ENCODE data around the gene TUB.
A peak's percentile ranks its signal among the peaks of the same experiment; 100 is the strongest.

Gene TUB

GRCh38 chr11:8081591-8082250 lies 710 bp downstream of the TUB start:
- Histone ChIP-seq H3K4me3 (ENCODE audit: severe bottlenecking) (peak overlapping the region; percentile 77), H3K36me3 (ENCODE audit: low read depth) (no peaks in the 10 kb centered on the region), H3K9me3 (ENCODE audit: severe bottlenecking) (no peaks in the 10 kb centered on the region), H3K27me3 (ENCODE audit: insufficient read depth, poor library complexity, severe bottlenecking) (no peaks in the 10 kb centered on the region), H3K4me1 (ENCODE audit: insufficient read depth, poor library complexity, severe bottlenecking) (no peaks in the 10 kb centered on the region), H3K27ac (ENCODE audit: poor library complexity, severe bottlenecking) (no peak overlapping the region)
- no peak for TF ChIP-seq CTCF (IDR thresholded peaks at IDR 0.05; ENCODE audit: poor library complexity, severe bottlenecking)
- peak; percentile 28; the same call in 2 of the 3 replicates for ATAC-seq (ENCODE audit: low read depth)
- DNase-seq (ENCODE audit: low spot score) = no peak

- TF ChIP-seq CTCF (IDR thresholded peaks at IDR 0.05; ENCODE audit: poor library complexity, severe bottlenecking) = no peak
- H3K36me3 ChIP-seq (ENCODE audit: low read depth) = no peaks in the 10 kb centered on the region
- no peak overlapping the region for H3K27ac ChIP-seq (ENCODE audit: poor library complexity, severe bottlenecking)
- no peak for DNase-seq (ENCODE audit: low spot score)
- no peak for ATAC-seq (ENCODE audit: low read depth)
- H3K27me3 ChIP-seq (ENCODE audit: insufficient read depth, poor library complexity, severe bottlenecking) = no peaks in the 10 kb centered on the region
- no peaks in the 10 kb centered on the region for H3K4me1 ChIP-seq (ENCODE audit: insufficient read depth, poor library complexity, severe bottlenecking)
- no peaks in the 10 kb centered on the region for H3K9me3 ChIP-seq (ENCODE audit: severe bottlenecking)
- no peak overlapping the region for H3K4me3 ChIP-seq (ENCODE audit: severe bottlenecking)
Observed at GRCh38 chr11:8082391-8083087, 1.5 kb downstream of the TUB start.

GRCh38 chr11:8083088-8083395 lies 2.0 kb downstream of the TUB start:
- Histone ChIP-seq H3K9me3 (ENCODE audit: severe bottlenecking) (no peaks in the 10 kb centered on the region), H3K4me1 (ENCODE audit: insufficient read depth, poor library complexity, severe bottlenecking) (no peaks in the 10 kb centered on the region), H3K36me3 (ENCODE audit: low read depth) (no peaks in the 10 kb centered on the region), H3K27ac (ENCODE audit: poor library complexity, severe bottlenecking) (no peak overlapping the region), H3K27me3 (ENCODE audit: insufficient read depth, poor library complexity, severe bottlenecking) (no peaks in the 10 kb centered on the region), H3K4me3 (ENCODE audit: severe bottlenecking) (no peak overlapping the region)
- no peak for TF ChIP-seq CTCF (IDR thresholded peaks at IDR 0.05; ENCODE audit: poor library complexity, severe bottlenecking)
- ATAC-seq (ENCODE audit: low read depth) = no peak
- DNase-seq (ENCODE audit: low spot score) = no peak

GRCh38 chr11:8083871-8084281 lies 2.9 kb downstream of the TUB start:
- DNase-seq (ENCODE audit: low spot score) (no peak), ATAC-seq (ENCODE audit: low read depth) (no peak)
- no peak overlapping the region for H3K4me3 ChIP-seq (ENCODE audit: severe bottlenecking)
- H3K9me3 ChIP-seq (ENCODE audit: severe bottlenecking) = no peaks in the 10 kb centered on the region
- H3K4me1 ChIP-seq (ENCODE audit: insufficient read depth, poor library complexity, severe bottlenecking) = no peaks in the 10 kb centered on the region
- no peaks in the 10 kb centered on the region for H3K27me3 ChIP-seq (ENCODE audit: insufficient read depth, poor library complexity, severe bottlenecking)
- no peak for TF ChIP-seq CTCF (IDR thresholded peaks at IDR 0.05; ENCODE audit: poor library complexity, severe bottlenecking)
- H3K27ac ChIP-seq (ENCODE audit: poor library complexity, severe bottlenecking) = no peak overlapping the region
- no peaks in the 10 kb centered on the region for H3K36me3 ChIP-seq (ENCODE audit: low read depth)

GRCh38 chr11:8084352-8084751 lies 3.3 kb downstream of the TUB start:
- no peak for TF ChIP-seq CTCF (IDR thresholded peaks at IDR 0.05; ENCODE audit: poor library complexity, severe bottlenecking)
- Histone ChIP-seq H3K9me3 (ENCODE audit: severe bottlenecking) (no peaks in the 10 kb centered on the region), H3K4me3 (ENCODE audit: severe bottlenecking) (no peak overlapping the region), H3K36me3 (ENCODE audit: low read depth) (no peaks in the 10 kb centered on the region), H3K4me1 (ENCODE audit: insufficient read depth, poor library complexity, severe bottlenecking) (no peaks in the 10 kb centered on the region), H3K27me3 (ENCODE audit: insufficient read depth, poor library complexity, severe bottlenecking) (no peaks in the 10 kb centered on the region), H3K27ac (ENCODE audit: poor library complexity, severe bottlenecking) (no peak overlapping the region)
- no peak for DNase-seq (ENCODE audit: low spot score)
- no peak for ATAC-seq (ENCODE audit: low read depth)

Data from RWPE2 (cell line).